Measurements from ENCODE around the gene RANBP2. TPM values are rescaled to one million over a fixed set of nuclear protein-coding genes. Genes with fewer than 3 reads are reported as not detected.

Gene RANBP2
- total and polyA plus RNA-seq, 2 donors (not counting 1 experiment from before 2014, with no cell fraction given), result 4.4 to 67.0 TPM

DNA sequence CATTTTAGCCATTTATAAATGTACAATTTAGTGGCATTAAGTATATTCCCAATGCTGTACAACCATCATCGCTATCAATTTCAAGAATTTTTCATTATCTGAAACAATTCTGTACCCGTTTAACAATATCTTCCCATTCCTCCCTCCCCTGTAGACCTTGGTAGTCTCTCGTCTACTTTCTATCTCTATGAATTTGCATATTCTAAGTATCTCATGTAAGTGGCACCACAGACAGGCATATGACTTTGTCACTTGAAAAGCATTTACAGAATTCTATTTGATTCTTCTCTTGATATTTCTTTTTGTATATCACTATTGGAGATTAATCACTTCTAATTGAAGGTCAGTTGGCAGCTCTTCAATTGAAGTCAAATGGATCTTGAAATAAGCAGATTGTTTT is 115.3 kb downstream of the RANBP2 start:
- H3K9me3 Mint-ChIP-seq (ENCODE audit: insufficient read depth), result peaks cover 4% of the 10 kb centered on the region
- POLR2A ChIA-PET, result interaction anchor here (0.7 kb wide), 1 partner anchor 265 kb away, joined by 3 read pairs; no protein-coding TSS in a partner anchor
- Histone ChIP-seq H3K79me2 (ENCODE audit: control insufficient read depth, insufficient read depth, low read length) (no peaks in the 10 kb centered on the region), H3K9ac (ENCODE audit: low read length) (no peak overlapping the region), H3K27me3 (replicated peaks in 1 of 4; ENCODE audit: control extremely low read depth in 1 of 4, control insufficient read depth in 3 of 4, insufficient read depth in 4 of 4, low read length in 3 of 4) (no peaks in the 10 kb centered on the region), H4K20me1 (ENCODE audit: control insufficient read depth, insufficient read depth, low read length, poor library complexity, severe bottlenecking) (no peaks in the 10 kb centered on the region), H3K27ac (ENCODE audit: low read length in 2 of 2) (no peak overlapping the region), H3K4me3 (ENCODE audit: control extremely low read depth in 1 of 5, extremely low read depth in 1 of 5, insufficient read depth in 1 of 5, low read depth in 2 of 5, low read length in 4 of 5) (no peak overlapping the region), H2AFZ (ENCODE audit: insufficient read depth, low read depth, low read length, poor library complexity, severe bottlenecking) (no peak overlapping the region), H3K36me3 (replicated peaks in 1 of 2; ENCODE audit: control extremely low read depth in 1 of 2, control insufficient read depth in 1 of 2, extremely low read depth in 1 of 2, insufficient read depth in 2 of 2, low read length in 1 of 2) (no peaks in the 10 kb centered on the region), H3K4me1 (ENCODE audit: control insufficient read depth in 2 of 2, insufficient read depth in 2 of 2, low read length in 2 of 2) (no peaks in the 10 kb centered on the region), H3K9me3 (ENCODE audit: control extremely low read depth in 1 of 3, control insufficient read depth in 2 of 3, insufficient read depth in 1 of 3, low read length in 2 of 3) (peaks cover 0 to 5% (median 2%) of the 10 kb centered on the region in 3 donors), H3K4me2 (replicated peaks; ENCODE audit: low read depth, low read length, poor library complexity, severe bottlenecking) (no peak overlapping the region)
- WGBS (ENCODE audit: insufficient coverage), result 100% methylated on average over 1 of the region's 3 CpGs
- no peak for TF ChIP-seq EZH2 (IDR thresholded peaks at IDR 0.05; ENCODE audit: borderline replicate concordance, insufficient read depth, low read depth, low read length, poor library complexity, severe bottlenecking)
- TF ChIP-seq, protein P1, sequence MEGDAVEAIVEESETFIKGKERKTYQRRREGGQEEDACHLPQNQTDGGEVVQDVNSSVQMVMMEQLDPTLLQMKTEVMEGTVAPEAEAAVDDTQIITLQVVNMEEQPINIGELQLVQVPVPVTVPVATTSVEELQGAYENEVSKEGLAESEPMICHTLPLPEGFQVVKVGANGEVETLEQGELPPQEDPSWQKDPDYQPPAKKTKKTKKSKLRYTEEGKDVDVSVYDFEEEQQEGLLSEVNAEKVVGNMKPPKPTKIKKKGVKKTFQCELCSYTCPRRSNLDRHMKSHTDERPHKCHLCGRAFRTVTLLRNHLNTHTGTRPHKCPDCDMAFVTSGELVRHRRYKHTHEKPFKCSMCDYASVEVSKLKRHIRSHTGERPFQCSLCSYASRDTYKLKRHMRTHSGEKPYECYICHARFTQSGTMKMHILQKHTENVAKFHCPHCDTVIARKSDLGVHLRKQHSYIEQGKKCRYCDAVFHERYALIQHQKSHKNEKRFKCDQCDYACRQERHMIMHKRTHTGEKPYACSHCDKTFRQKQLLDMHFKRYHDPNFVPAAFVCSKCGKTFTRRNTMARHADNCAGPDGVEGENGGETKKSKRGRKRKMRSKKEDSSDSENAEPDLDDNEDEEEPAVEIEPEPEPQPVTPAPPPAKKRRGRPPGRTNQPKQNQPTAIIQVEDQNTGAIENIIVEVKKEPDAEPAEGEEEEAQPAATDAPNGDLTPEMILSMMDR (IDR thresholded peaks at IDR 0.05), result no peak
- no peak overlapping the region for H3K27ac Mint-ChIP-seq
- ATAC-seq (ENCODE audit: low read depth) (no peak), DNase-seq (no peak)
- CTCF ChIA-PET, result no interaction called here
- peaks cover 7% of the 10 kb centered on the region for H3K4me1 Mint-ChIP-seq
- H3K27me3 Mint-ChIP-seq, result no peaks in the 10 kb centered on the region
- intact Hi-C loops (cut with micrococcal nuclease), result no loop called here
- no peak overlapping the region for H3K4me3 Mint-ChIP-seq

DNA sequence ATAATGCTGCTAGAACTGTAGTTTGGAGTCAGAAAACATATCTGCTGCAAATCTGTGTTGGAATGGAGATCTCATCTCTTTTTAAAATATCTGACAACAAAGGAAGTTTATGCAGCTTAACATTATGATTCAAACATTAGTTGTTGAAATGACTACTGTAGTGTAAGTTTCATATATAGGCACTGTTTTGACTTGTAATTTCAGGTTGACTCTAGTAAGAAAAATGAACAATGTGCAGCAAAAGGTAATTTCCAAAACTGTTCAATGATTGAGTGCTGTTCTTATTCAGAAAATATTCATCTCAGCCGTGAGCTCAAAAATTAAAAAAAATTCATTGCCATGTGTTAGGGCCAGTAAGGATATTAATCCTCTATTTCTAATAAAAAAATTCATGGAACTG is 115.8 kb downstream of the RANBP2 start:
- no peaks in the 10 kb centered on the region for H3K27me3 ChIP-seq (replicated peaks in 1 of 4; ENCODE audit: control extremely low read depth in 1 of 4, control insufficient read depth in 3 of 4, insufficient read depth in 4 of 4, low read length in 3 of 4)
- ChIA-PET POLR2A (interaction anchor here (0.7 kb wide), 1 partner anchor 266 kb away, joined by 3 read pairs; no protein-coding TSS in a partner anchor), CTCF (no interaction called here)
- H3K27me3 Mint-ChIP-seq, result no peaks in the 10 kb centered on the region
- no peak for TF ChIP-seq EZH2 (IDR thresholded peaks at IDR 0.05; ENCODE audit: borderline replicate concordance, insufficient read depth, low read depth, low read length, poor library complexity, severe bottlenecking)
- TF ChIP-seq, protein P1 (IDR thresholded peaks at IDR 0.05), result no peak
- no peak overlapping the region for H3K9ac ChIP-seq (ENCODE audit: low read length)
- H3K9me3 ChIP-seq (ENCODE audit: control extremely low read depth in 1 of 3, control insufficient read depth in 2 of 3, insufficient read depth in 1 of 3, low read length in 2 of 3), result peaks cover 0 to 5% (median 3%) of the 10 kb centered on the region in 3 donors
- no peaks in the 10 kb centered on the region for H3K79me2 ChIP-seq (ENCODE audit: control insufficient read depth, insufficient read depth, low read length)
- no peak overlapping the region for H3K27ac Mint-ChIP-seq
- no peaks in the 10 kb centered on the region for H3K4me1 ChIP-seq (ENCODE audit: control insufficient read depth in 2 of 2, insufficient read depth in 2 of 2, low read length in 2 of 2)
- DNase-seq (no peak), ATAC-seq (ENCODE audit: low read depth) (no peak)
- H3K27ac ChIP-seq (ENCODE audit: low read length in 2 of 2), result no peak overlapping the region
- no peaks in the 10 kb centered on the region for H3K36me3 ChIP-seq (replicated peaks in 1 of 2; ENCODE audit: control extremely low read depth in 1 of 2, control insufficient read depth in 1 of 2, extremely low read depth in 1 of 2, insufficient read depth in 2 of 2, low read length in 1 of 2)
- peaks cover 7% of the 10 kb centered on the region for H3K4me1 Mint-ChIP-seq
- H2AFZ ChIP-seq (ENCODE audit: insufficient read depth, low read depth, low read length, poor library complexity, severe bottlenecking), result no peak overlapping the region
- H3K4me2 ChIP-seq (replicated peaks; ENCODE audit: low read depth, low read length, poor library complexity, severe bottlenecking), result no peak overlapping the region
- intact Hi-C loops (cut with micrococcal nuclease), result no loop called here
- peaks cover 4% of the 10 kb centered on the region for H3K9me3 Mint-ChIP-seq (ENCODE audit: insufficient read depth)
- no peak overlapping the region for H3K4me3 Mint-ChIP-seq
- WGBS (ENCODE audit: insufficient coverage), result no CpG with 5 or more reads among the region's 1 CpG
- H4K20me1 ChIP-seq (ENCODE audit: control insufficient read depth, insufficient read depth, low read length, poor library complexity, severe bottlenecking), result no peaks in the 10 kb centered on the region
- H3K4me3 ChIP-seq (ENCODE audit: control extremely low read depth in 1 of 5, extremely low read depth in 1 of 5, insufficient read depth in 1 of 5, low read depth in 2 of 5, low read length in 4 of 5), result no peak overlapping the region

Small RNAs within 50 kb of the gene (small RNA-seq; reads per million reads assigned to genes)
- not detected for gene AC010095.1 (ENCODE audit: insufficient read length, low read depth, low replicate concordance)

Other genes with a start within 250 kb of the RANBP2 start
- gene LIMS1, start 185.0 kb upstream of the RANBP2 start, total RNA-seq, result 22.1 and 26.2 TPM in 2 replicates
- gene LIMS1, start 185.0 kb upstream of the RANBP2 start, polyA plus RNA-seq, result 13.6 and 14.0 TPM in 2 replicates
- 11.4 and 16.3 TPM in 2 replicates for gene CCDC138, start 67.3 kb downstream of the RANBP2 start, total RNA-seq
- gene CCDC138, start 67.3 kb downstream of the RANBP2 start, polyA plus RNA-seq, result 3.3 and 4.1 TPM in 2 replicates

All from B cell (primary cell).